ENCODE results near the gene OGA.

DNA sequence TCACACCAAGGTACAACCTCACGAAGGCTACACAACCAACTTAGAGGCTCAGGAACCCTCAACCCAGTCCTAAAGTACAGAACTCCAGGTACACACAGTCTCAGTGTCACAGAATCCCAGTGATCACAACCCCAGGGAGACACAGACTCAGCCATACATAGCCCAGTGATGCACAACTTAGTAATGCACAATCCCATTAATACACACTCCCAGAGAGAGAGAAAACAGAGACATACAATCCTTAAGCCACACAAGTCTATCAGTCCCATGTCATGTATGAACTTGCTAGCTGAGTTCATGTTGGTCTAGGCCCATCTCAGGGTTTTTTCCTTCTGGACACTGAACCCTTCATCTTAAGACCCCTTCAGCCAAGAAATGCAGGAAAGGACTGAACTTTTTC lies 20.8 kb upstream of the OGA start:
- TF ChIP-seq, protein P1, sequence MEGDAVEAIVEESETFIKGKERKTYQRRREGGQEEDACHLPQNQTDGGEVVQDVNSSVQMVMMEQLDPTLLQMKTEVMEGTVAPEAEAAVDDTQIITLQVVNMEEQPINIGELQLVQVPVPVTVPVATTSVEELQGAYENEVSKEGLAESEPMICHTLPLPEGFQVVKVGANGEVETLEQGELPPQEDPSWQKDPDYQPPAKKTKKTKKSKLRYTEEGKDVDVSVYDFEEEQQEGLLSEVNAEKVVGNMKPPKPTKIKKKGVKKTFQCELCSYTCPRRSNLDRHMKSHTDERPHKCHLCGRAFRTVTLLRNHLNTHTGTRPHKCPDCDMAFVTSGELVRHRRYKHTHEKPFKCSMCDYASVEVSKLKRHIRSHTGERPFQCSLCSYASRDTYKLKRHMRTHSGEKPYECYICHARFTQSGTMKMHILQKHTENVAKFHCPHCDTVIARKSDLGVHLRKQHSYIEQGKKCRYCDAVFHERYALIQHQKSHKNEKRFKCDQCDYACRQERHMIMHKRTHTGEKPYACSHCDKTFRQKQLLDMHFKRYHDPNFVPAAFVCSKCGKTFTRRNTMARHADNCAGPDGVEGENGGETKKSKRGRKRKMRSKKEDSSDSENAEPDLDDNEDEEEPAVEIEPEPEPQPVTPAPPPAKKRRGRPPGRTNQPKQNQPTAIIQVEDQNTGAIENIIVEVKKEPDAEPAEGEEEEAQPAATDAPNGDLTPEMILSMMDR (IDR thresholded peaks at IDR 0.05; ENCODE audit: insufficient read depth, low read length, poor library complexity, severe bottlenecking) = no peak
- no peak for TF ChIP-seq EZH2phosphoT487 (conservative IDR thresholded peaks at IDR 0.05; ENCODE audit: low read length)
